ENCODE measurements around the gene CEP250.

DNA sequence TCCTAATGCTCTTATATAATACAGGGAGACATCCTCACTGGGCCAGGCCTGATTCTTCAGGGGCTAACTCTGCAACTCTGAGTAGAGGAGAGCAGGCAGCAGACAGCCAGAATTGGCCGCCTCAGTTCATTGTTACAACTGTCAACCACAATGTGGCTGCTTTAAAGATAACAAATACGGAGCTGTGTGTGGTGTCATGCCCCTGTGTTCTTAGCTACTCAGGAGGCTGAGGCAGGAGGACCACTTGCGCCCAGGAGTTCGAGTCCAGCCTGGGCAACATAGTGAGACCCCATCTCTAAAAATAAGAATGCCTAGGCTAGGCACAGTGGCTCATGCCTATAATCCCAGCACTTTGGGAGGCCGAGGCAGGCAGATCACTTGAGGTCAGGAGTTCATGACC is 34.3 kb downstream of the CEP250 start:
- no peak for TF ChIP-seq POLR2A (IDR thresholded peaks at IDR 0.05; ENCODE audit: low read depth, low read length)
- TF ChIP-seq SPI1 (IDR thresholded peaks at IDR 0.05; ENCODE audit: low read depth, low read length), result no peak
- TF ChIP-seq POLR2AphosphoS5 (IDR thresholded peaks at IDR 0.05; ENCODE audit: low read depth, low read length), result no peak
- no peak for TF ChIP-seq TAF1 (IDR thresholded peaks at IDR 0.05; ENCODE audit: low read depth, low read length)

All from GM12891 (cell line).